Measurements from ENCODE around the gene SHISA9.

DNA sequence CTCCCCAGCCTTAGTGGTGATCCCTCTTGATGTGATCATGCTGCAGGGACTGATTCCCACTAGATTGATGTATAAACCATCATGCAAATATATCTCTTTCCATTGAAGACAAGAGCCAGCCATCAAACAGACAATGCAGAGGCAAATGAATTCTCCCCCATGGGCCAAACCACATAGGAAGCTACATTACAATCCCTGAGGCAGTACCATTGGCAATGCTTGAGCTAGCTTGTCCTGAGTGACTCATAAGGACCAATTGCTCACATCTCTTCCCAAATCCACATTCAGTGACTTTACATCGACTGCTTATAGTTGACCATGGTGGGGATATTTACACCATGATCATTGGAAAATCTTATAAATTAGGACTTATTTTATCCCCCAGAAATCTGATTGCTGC is 242.2 kb downstream of the SHISA9 start:
- TF ChIP-seq SIN3A (IDR thresholded peaks at IDR 0.05; ENCODE audit: borderline replicate concordance, insufficient read depth, low read length) (no peak), POLR2AphosphoS5 (IDR thresholded peaks at IDR 0.05; ENCODE audit: low read depth, low read length) (no peak)
- TF ChIP-seq, protein P1, sequence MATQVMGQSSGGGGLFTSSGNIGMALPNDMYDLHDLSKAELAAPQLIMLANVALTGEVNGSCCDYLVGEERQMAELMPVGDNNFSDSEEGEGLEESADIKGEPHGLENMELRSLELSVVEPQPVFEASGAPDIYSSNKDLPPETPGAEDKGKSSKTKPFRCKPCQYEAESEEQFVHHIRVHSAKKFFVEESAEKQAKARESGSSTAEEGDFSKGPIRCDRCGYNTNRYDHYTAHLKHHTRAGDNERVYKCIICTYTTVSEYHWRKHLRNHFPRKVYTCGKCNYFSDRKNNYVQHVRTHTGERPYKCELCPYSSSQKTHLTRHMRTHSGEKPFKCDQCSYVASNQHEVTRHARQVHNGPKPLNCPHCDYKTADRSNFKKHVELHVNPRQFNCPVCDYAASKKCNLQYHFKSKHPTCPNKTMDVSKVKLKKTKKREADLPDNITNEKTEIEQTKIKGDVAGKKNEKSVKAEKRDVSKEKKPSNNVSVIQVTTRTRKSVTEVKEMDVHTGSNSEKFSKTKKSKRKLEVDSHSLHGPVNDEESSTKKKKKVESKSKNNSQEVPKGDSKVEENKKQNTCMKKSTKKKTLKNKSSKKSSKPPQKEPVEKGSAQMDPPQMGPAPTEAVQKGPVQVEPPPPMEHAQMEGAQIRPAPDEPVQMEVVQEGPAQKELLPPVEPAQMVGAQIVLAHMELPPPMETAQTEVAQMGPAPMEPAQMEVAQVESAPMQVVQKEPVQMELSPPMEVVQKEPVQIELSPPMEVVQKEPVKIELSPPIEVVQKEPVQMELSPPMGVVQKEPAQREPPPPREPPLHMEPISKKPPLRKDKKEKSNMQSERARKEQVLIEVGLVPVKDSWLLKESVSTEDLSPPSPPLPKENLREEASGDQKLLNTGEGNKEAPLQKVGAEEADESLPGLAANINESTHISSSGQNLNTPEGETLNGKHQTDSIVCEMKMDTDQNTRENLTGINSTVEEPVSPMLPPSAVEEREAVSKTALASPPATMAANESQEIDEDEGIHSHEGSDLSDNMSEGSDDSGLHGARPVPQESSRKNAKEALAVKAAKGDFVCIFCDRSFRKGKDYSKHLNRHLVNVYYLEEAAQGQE (IDR thresholded peaks at IDR 0.05; ENCODE audit: insufficient read depth in 1 of 2, low read depth in 2 of 2, low read length in 2 of 2): no peak
